Stimulated activated CD8-positive, alpha-beta memory T cell treated with anti-CD3 and anti-CD28 coated beads, Interleukin-7, amount 100 ng/mL, for 24 hours (primary cell): ENCODE results near the gene IL2RG.
A peak's percentile ranks its signal among the peaks of the same experiment; 100 is the strongest.

ENCODE experiments used
- DNase-seq: peaks from one replicate; pipeline ENCODE4 v3.0.0-alpha.2; 2020; ENCODE audit warnings: low read depth

The IL2RG gene

GRCh38 chrX:71068044-71068918 lies 43.1 kb downstream of the IL2RG start, which contains the start of gene SNX12:
SNX12 (minus strand) TSS chrX:71068334; CDS start chrX:71068306, 28 bp downstream.
- peak; percentile 67 for DNase-seq

DNA sequence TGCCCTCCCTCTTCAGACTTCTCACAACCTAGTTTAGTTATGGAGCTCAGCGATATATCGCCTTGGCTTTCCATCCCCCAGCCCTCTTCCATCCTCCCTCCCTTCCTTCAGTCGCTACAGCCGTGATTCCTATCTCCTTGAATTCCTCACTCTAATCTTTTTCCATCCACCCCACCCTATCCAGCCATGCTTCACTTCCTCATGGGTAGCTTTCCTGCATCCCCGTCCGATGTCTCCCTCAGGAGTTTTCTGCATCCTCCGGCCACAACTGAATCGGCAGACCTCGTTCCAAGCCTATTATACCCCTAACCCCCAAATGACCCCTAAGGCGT lies 43.7 kb downstream of the IL2RG start:
- DNase-seq, result no peak

- no peak for DNase-seq
Measured at GRCh38 chrX:71067089-71067488, 44.3 kb downstream of the IL2RG start.

DNA sequence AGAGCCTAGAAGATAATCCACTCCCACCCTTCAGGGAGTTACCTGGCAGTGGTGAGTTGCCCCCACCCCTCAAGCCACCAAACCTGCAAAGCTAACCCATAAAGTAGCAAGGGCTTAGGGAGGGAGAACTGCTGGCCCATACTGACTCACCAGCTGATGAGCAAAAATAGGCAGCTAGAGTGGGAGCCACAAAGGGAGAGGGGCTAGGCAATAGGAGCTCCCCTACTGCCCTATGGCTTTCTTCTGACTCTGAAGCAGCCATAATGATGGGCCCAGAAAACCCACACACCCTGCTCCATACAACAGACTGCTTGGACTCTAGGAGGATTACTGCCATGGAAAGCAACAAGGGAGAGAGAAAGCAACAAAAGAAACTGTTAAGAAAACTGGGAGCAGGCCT lies 51.2 kb downstream of the IL2RG start:
- no peak for DNase-seq

GRCh38 chrX:71057848-71058530 lies 53.4 kb downstream of the IL2RG start:
- DNase-seq, result no peak
